ENCODE measurements around the gene CACNA2D4. TPM values are rescaled to one million over a fixed set of nuclear protein-coding genes. Genes with fewer than 3 reads are reported as not detected.

Gene CACNA2D4
- total and polyA plus RNA-seq, 8 donors = 0.60 to 3.1 (median 2.0) TPM

GRCh38 chr12:1787714-1788113 is 130.7 kb downstream of the CACNA2D4 start:
- FAIRE-seq (no peak), ATAC-seq (no peak), DNase-seq (no peak)
- Histone ChIP-seq H3K27ac (no peak overlapping the region), H3K9me3 (no peaks in the 10 kb centered on the region), H3K36me3 (peaks cover 0 to 27% (median 4%) of the 10 kb centered on the region in 3 donors), H3K27me3 (no peaks in the 10 kb centered on the region), H3K4me1 (no peaks in the 10 kb centered on the region), H3K4me3 (no peak overlapping the region)
- WGBS, 2 donors = 73 to 83% methylated on average over 6 of the region's 6 CpGs
- intact Hi-C loops (cut with DNase I) = no loop called here
- TF ChIP-seq, protein P1, sequence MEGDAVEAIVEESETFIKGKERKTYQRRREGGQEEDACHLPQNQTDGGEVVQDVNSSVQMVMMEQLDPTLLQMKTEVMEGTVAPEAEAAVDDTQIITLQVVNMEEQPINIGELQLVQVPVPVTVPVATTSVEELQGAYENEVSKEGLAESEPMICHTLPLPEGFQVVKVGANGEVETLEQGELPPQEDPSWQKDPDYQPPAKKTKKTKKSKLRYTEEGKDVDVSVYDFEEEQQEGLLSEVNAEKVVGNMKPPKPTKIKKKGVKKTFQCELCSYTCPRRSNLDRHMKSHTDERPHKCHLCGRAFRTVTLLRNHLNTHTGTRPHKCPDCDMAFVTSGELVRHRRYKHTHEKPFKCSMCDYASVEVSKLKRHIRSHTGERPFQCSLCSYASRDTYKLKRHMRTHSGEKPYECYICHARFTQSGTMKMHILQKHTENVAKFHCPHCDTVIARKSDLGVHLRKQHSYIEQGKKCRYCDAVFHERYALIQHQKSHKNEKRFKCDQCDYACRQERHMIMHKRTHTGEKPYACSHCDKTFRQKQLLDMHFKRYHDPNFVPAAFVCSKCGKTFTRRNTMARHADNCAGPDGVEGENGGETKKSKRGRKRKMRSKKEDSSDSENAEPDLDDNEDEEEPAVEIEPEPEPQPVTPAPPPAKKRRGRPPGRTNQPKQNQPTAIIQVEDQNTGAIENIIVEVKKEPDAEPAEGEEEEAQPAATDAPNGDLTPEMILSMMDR (IDR thresholded peaks at IDR 0.05) = no peak

GRCh38 chr12:1782215-1782614 is 136.2 kb downstream of the CACNA2D4 start:
- FAIRE-seq (no peak), ATAC-seq (no peak), DNase-seq (no peak)
- TF ChIP-seq, protein P1 (IDR thresholded peaks at IDR 0.05) = no peak
- intact Hi-C loops (cut with DNase I) = no loop called here
- H3K4me3 ChIP-seq = no peak overlapping the region
- 51 to 53% methylated on average over 2 of the region's 2 CpGs for WGBS, 2 donors
- no peak overlapping the region for H3K27ac ChIP-seq
- no peaks in the 10 kb centered on the region for H3K9me3 ChIP-seq
- H3K4me1 ChIP-seq = peaks cover 0 to 4% (median 3%) of the 10 kb centered on the region in 3 donors
- H3K36me3 ChIP-seq = peaks cover 0 to 37% (median 4%) of the 10 kb centered on the region in 3 donors
- H3K27me3 ChIP-seq = no peaks in the 10 kb centered on the region

DNA sequence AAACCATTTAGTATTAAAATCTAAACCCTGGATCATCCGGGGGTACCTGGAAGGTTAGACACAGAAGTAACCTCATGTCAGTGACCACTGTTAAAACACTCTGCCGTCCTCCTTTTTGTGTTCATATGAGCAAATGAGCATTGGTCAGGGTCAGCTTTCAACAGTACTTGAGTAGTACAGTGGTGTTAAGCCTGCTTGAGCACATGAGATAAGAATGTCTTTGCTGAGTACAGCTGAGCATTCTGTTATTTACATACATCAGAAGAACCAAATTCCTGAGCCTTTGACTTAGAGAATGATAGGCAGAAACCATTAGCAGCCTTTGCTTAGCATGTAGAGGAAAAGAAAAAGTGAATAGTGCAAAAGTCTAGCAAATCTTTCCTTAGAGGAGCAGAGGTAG is 136.7 kb downstream of the CACNA2D4 start:
- intact Hi-C loops (cut with DNase I) = no loop called here
- Histone ChIP-seq H3K4me3 (no peak overlapping the region), H3K36me3 (peaks cover 0 to 37% (median 4%) of the 10 kb centered on the region in 3 donors), H3K9me3 (no peaks in the 10 kb centered on the region), H3K4me1 (peaks cover 0 to 4% (median 3%) of the 10 kb centered on the region in 3 donors), H3K27me3 (no peaks in the 10 kb centered on the region), H3K27ac (no peak overlapping the region)
- 26 to 33% methylated on average over 2 of the region's 2 CpGs for WGBS, 2 donors
- peak in 2 of 4 donors; percentile 58 to 65 for ATAC-seq
- DNase-seq = no peak
- TF ChIP-seq, protein P1 (IDR thresholded peaks at IDR 0.05) = no peak
- no peak for FAIRE-seq

GRCh38 chr12:1779783-1780182 is 138.7 kb downstream of the CACNA2D4 start:
- H3K4me3 ChIP-seq = no peak overlapping the region
- peaks cover 0 to 4% (median 3%) of the 10 kb centered on the region in 3 donors for H3K4me1 ChIP-seq
- H3K9me3 ChIP-seq = no peaks in the 10 kb centered on the region
- intact Hi-C loops (cut with DNase I) = no loop called here
- TF ChIP-seq, protein P1 (IDR thresholded peaks at IDR 0.05) = no peak
- peaks cover 0 to 21% (median 0%) of the 10 kb centered on the region in 3 donors for H3K36me3 ChIP-seq
- 31 to 40% methylated on average over 1 of the region's 1 CpG for WGBS, 2 donors
- ATAC-seq (peak in 2 of 4 donors; percentile 43 to 50), DNase-seq (no peak), FAIRE-seq (no peak)
- H3K27me3 ChIP-seq = no peaks in the 10 kb centered on the region
- no peak overlapping the region for H3K27ac ChIP-seq

- H3K27me3 ChIP-seq = no peaks in the 10 kb centered on the region
- 88 to 91% methylated on average over 4 of the region's 4 CpGs for WGBS, 2 donors
- TF ChIP-seq, protein P1 (IDR thresholded peaks at IDR 0.05) = no peak
- no peak for DNase-seq
- H3K36me3 ChIP-seq = peaks cover 0 to 12% (median 0%) of the 10 kb centered on the region in 3 donors
- no peak for ATAC-seq
- intact Hi-C loops (cut with DNase I) = no loop called here
- H3K4me1 ChIP-seq = peaks cover 0 to 4% (median 3%) of the 10 kb centered on the region in 3 donors
- no peak overlapping the region for H3K4me3 ChIP-seq
- no peaks in the 10 kb centered on the region for H3K9me3 ChIP-seq
- no peak for FAIRE-seq
- no peak overlapping the region for H3K27ac ChIP-seq
These were observed 139.5 kb downstream of the CACNA2D4 start for GRCh38 chr12:1778911-1779310.
